C4-2B (cell line): ENCODE data around the gene RTKN.

Experiments
- ZFX ChIP-seq: fragments of 450-650 bp; IDR thresholded peaks from 2 replicates; pipeline ENCODE4 v1.6.1; 2017
- TF ChIP-seq, protein P1 (sequence below): fragments of 450-650 bp; conservative IDR thresholded peaks from 2 replicates; pipeline ENCODE4 v1.5.1; 2017; ENCODE audit warnings: mild to moderate bottlenecking

DNA sequence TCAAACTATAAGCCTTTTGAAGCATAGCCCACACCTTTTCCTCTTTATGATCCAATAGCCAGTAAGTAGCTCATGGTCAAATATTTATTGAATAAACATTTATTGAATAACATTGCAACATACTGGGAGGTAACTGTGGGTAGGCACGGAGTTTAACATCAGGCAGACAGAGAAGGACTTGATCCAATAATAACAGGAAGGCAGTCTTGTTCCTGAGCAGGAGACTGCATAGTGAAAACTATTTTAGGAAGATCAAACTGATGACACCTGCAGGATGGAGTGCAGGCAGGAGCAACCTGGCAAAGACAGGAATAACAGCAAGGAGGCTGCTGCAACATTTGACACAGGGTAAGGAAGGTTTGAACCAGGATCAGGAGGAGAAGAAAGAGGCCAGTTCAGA is 58.5 kb downstream of the RTKN start:
- TF ChIP-seq, protein P1, sequence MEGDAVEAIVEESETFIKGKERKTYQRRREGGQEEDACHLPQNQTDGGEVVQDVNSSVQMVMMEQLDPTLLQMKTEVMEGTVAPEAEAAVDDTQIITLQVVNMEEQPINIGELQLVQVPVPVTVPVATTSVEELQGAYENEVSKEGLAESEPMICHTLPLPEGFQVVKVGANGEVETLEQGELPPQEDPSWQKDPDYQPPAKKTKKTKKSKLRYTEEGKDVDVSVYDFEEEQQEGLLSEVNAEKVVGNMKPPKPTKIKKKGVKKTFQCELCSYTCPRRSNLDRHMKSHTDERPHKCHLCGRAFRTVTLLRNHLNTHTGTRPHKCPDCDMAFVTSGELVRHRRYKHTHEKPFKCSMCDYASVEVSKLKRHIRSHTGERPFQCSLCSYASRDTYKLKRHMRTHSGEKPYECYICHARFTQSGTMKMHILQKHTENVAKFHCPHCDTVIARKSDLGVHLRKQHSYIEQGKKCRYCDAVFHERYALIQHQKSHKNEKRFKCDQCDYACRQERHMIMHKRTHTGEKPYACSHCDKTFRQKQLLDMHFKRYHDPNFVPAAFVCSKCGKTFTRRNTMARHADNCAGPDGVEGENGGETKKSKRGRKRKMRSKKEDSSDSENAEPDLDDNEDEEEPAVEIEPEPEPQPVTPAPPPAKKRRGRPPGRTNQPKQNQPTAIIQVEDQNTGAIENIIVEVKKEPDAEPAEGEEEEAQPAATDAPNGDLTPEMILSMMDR: no peak
- TF ChIP-seq ZFX: no peak
